ENCODE data around the gene SLC9A9.

DNA sequence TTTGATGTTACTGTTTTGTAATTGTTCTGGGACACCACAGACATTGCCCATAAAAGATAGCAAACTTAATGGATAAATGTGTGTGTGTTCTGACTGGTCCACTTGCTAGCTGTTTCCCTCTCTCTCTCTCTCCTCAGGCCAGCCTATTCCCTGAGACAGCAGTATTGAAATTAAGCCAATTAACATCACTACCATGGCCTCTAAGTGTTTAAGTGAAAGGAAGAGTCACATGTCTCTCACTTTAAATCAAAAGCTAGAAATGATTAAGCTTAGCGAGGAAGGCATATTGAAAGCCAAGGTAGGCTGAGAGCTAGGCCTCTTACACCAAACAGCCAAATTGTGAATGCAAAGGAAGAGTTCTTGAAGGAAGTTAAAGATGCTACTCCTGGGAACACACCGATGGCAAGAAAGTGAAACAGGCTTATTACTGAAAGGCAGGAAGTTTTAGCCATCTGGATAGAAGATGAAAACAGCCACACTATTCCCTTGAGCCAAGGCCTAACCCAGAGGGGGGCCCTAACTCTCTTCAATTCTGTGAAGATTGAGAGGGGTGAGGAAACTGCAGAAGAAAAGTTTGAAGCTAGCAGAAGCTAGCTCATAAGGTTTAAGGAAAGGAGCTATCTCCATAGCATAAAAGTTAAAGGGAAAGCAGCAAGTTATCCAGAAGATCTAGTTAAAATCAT lies 433.6 kb downstream of the SLC9A9 start:
- TF ChIP-seq RAD21 (CRISPR knock-in tag; conservative IDR thresholded peaks at IDR 0.05 in 1 of 2, IDR thresholded peaks at IDR 0.05 in 1 of 2) = no peak
- TF ChIP-seq POLR2A (conservative IDR thresholded peaks at IDR 0.05) = no peak
- TF ChIP-seq MEF2A (IDR thresholded peaks at IDR 0.05; ENCODE audit: control insufficient read depth, low read depth, low read length) = no peak
- TF ChIP-seq FOXA3 (CRISPR knock-in tag; conservative IDR thresholded peaks at IDR 0.05 in 1 of 2, IDR thresholded peaks at IDR 0.05 in 1 of 2) = no peak
- TF ChIP-seq, protein P1, sequence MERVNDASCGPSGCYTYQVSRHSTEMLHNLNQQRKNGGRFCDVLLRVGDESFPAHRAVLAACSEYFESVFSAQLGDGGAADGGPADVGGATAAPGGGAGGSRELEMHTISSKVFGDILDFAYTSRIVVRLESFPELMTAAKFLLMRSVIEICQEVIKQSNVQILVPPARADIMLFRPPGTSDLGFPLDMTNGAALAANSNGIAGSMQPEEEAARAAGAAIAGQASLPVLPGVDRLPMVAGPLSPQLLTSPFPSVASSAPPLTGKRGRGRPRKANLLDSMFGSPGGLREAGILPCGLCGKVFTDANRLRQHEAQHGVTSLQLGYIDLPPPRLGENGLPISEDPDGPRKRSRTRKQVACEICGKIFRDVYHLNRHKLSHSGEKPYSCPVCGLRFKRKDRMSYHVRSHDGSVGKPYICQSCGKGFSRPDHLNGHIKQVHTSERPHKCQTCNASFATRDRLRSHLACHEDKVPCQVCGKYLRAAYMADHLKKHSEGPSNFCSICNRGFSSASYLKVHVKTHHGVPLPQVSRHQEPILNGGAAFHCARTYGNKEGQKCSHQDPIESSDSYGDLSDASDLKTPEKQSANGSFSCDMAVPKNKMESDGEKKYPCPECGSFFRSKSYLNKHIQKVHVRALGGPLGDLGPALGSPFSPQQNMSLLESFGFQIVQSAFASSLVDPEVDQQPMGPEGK (CRISPR knock-in tag; IDR thresholded peaks at IDR 0.05; ENCODE audit: borderline replicate concordance) = no peak
- no peak for TF ChIP-seq POLR2B (IDR thresholded peaks at IDR 0.05; ENCODE audit: low read depth, partially characterized antibody)
- TF ChIP-seq, protein P2, sequence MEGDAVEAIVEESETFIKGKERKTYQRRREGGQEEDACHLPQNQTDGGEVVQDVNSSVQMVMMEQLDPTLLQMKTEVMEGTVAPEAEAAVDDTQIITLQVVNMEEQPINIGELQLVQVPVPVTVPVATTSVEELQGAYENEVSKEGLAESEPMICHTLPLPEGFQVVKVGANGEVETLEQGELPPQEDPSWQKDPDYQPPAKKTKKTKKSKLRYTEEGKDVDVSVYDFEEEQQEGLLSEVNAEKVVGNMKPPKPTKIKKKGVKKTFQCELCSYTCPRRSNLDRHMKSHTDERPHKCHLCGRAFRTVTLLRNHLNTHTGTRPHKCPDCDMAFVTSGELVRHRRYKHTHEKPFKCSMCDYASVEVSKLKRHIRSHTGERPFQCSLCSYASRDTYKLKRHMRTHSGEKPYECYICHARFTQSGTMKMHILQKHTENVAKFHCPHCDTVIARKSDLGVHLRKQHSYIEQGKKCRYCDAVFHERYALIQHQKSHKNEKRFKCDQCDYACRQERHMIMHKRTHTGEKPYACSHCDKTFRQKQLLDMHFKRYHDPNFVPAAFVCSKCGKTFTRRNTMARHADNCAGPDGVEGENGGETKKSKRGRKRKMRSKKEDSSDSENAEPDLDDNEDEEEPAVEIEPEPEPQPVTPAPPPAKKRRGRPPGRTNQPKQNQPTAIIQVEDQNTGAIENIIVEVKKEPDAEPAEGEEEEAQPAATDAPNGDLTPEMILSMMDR (IDR thresholded peaks at IDR 0.05 in 2 of 3, conservative IDR thresholded peaks at IDR 0.05 in 1 of 3; ENCODE audit: insufficient read depth in 2 of 3, low read depth in 1 of 3, low read length in 3 of 3) = no peak
- TF ChIP-seq SIX5 (IDR thresholded peaks at IDR 0.05; ENCODE audit: borderline replicate concordance in 1 of 2, insufficient read depth in 1 of 2, low read depth in 1 of 2, low read length in 2 of 2) = no peak
- TF ChIP-seq ILK (tag; IDR thresholded peaks at IDR 0.05; ENCODE audit: borderline replicate concordance, low read depth) = no peak
- TF ChIP-seq EZH2 (IDR thresholded peaks at IDR 0.05; ENCODE audit: borderline replicate concordance, low read depth, low read length) = no peak
